Activated CD4-positive, alpha-beta memory T cell treated with anti-CD3 and anti-CD28 coated beads for 36 hours (primary cell): ENCODE measurements around the gene TBC1D2. TPM values are rescaled to one million over a fixed set of nuclear protein-coding genes. Genes with fewer than 3 reads are reported as not detected.
"Not testable (repeated sequence)": the region's sequence is repeated elsewhere in the genome, so short reads cannot be mapped to it uniquely, and the experiment has no call there.

ENCODE experiments used
- CTCF ChIA-PET: fragments of 350-600 bp; sonication (Branson Sonifier 250); formaldehyde crosslinking; loops from one replicate; lab custom pipeline; 2021; ENCODE audit warnings: antibody characterized with exemption, inconsistent platforms; lab: Charles Lee
- POLR2A ChIA-PET: fragments of 350-600 bp; sonication (Branson Sonifier 250); formaldehyde crosslinking; loops from one replicate; lab custom pipeline; 2021; ENCODE audit warnings: antibody characterized with exemption; lab: Charles Lee
- DNase-seq: peaks from one replicate; pipeline ENCODE4 v3.0.0-alpha.2; 2020
- H3K27ac Mint-ChIP-seq: one replicate; pipeline ENCODE4 v1.8.0; 2021; ENCODE audit warnings: mixed read lengths
- H3K27me3 Mint-ChIP-seq: one replicate; pipeline ENCODE4 v1.8.0; 2021; ENCODE audit warnings: mixed read lengths
- H3K36me3 Mint-ChIP-seq: one replicate; pipeline ENCODE4 v1.8.0; 2021; ENCODE audit warnings: mixed read lengths
- H3K4me1 Mint-ChIP-seq: one replicate; pipeline ENCODE4 v1.8.0; 2021; ENCODE audit warnings: low read depth, mixed read lengths
- H3K4me3 Mint-ChIP-seq: one replicate; pipeline ENCODE4 v1.8.0; 2021; ENCODE audit warnings: mild to moderate bottlenecking, mixed read lengths
- H3K9me3 Mint-ChIP-seq: one replicate; pipeline ENCODE4 v1.8.0; 2021; ENCODE audit warnings: mixed read lengths
- intact Hi-C: fragments of 100-400 bp; cut with micrococcal nuclease; formaldehyde crosslinking; loops from one replicate; pipeline ENCODE4 v1.15.1; 2023
- total RNA-seq, 2 experiments: library from RNA; stranded (reverse); gene quantifications; one replicate each; pipeline ENCODE4 v1.2.3, GENCODE V29; 2021

The TBC1D2 gene
- total RNA-seq, 2 experiments from 2014 or later = 5.2 to 5.3 TPM

GRCh38 chr9:98174502-98174918, 80.9 kb downstream of the TBC1D2 start:
- peaks cover 25% of the 10 kb centered on the region for H3K4me1 Mint-ChIP-seq
- H3K4me3 Mint-ChIP-seq, H3K9me3 Mint-ChIP-seq, POLR2A ChIA-PET, DNase-seq, H3K36me3 Mint-ChIP-seq, H3K27me3 Mint-ChIP-seq, H3K27ac Mint-ChIP-seq, intact Hi-C loops: not testable (repeated sequence)
- CTCF ChIA-PET = interaction anchor here (1.4 kb wide), 1 partner anchor 31 kb away, joined by 4 read pairs; no protein-coding TSS in a partner anchor

DNA sequence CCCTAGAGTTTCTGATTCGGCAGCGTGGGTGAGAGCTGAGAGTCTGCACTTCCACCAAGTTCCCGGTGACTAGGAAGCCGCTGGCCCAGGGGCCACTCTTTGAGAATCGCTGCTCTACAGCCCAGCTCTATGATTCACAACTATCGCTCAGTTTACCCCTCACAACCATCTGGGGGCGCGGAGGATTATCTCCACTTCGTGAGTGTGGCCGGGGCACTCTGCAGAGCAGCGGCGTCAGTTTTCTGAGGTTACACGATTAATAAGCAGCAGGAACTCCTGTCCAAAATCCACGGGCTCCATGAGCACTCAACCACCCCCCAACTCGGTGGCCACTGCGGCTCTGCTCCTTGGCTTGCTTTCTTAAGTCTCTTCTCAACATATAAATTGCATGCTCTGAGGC, 82.3 kb downstream of the TBC1D2 start:
- Mint-ChIP-seq H3K4me1 (peaks cover 34% of the 10 kb centered on the region), H3K27me3 (no peaks in the 10 kb centered on the region), H3K27ac (no peak overlapping the region), H3K36me3 (no peaks in the 10 kb centered on the region), H3K4me3 (no peak overlapping the region), H3K9me3 (no peaks in the 10 kb centered on the region)
- no peak for DNase-seq
- ChIA-PET CTCF (interaction anchor here (1.4 kb wide), 1 partner anchor 32 kb away, joined by 4 read pairs; no protein-coding TSS in a partner anchor), POLR2A (no interaction called here)
- intact Hi-C loops = no loop called here

- no peaks in the 10 kb centered on the region for H3K36me3 Mint-ChIP-seq
- peaks cover 37% of the 10 kb centered on the region for H3K4me1 Mint-ChIP-seq
- H3K27ac Mint-ChIP-seq = no peak overlapping the region
- H3K4me3 Mint-ChIP-seq = no peak overlapping the region
- H3K9me3 Mint-ChIP-seq = no peaks in the 10 kb centered on the region
- no peaks in the 10 kb centered on the region for H3K27me3 Mint-ChIP-seq
- no peak for DNase-seq
- POLR2A ChIA-PET = no interaction called here
- intact Hi-C loops = no loop called here
- CTCF ChIA-PET = interaction anchor here (1.4 kb wide), 1 partner anchor 33 kb away, joined by 3 read pairs; no protein-coding TSS in a partner anchor
Observed at GRCh38 chr9:98172604-98173003, 82.8 kb downstream of the TBC1D2 start.

GRCh38 chr9:98171176-98171925, 84.1 kb downstream of the TBC1D2 start:
- POLR2A ChIA-PET = no interaction called here
- no peaks in the 10 kb centered on the region for H3K36me3 Mint-ChIP-seq
- no peaks in the 10 kb centered on the region for H3K27me3 Mint-ChIP-seq
- H3K4me1 Mint-ChIP-seq = peaks cover 34% of the 10 kb centered on the region
- no peak overlapping the region for H3K4me3 Mint-ChIP-seq
- H3K9me3 Mint-ChIP-seq = no peaks in the 10 kb centered on the region
- intact Hi-C loops = no loop called here
- DNase-seq = no peak
- CTCF ChIA-PET = interaction anchor here (1.1 to 1.4 kb wide), 2 partner anchors 23 to 34 kb away, joined by 3 read pairs; no protein-coding TSS in a partner anchor
- no peak overlapping the region for H3K27ac Mint-ChIP-seq

DNA sequence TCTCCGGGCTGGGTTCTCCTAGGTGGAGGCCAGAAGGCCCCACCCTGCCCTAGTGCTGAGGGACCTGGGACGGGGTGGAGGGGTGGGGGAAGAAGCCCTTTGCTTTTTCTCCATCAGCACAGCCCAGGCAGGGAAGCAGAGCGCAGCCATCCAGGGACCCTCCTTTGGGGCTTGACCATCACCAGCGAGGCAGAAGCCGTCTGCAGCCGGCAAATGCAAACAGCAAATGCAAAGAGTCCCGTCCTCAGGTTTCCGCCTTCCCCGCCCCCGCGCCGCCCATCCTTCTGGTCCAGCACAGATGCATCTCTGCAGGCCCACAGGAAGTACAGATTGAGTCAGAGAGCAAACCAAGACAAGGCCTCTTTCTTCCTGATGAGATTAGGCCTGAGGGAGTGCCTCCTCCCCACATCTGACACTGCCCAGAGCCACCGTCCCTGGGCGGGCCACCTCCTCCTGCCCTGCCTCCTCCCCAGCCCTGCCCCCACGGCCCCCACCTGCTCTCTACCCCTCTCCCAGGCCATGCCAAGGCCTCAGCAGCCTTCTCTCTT, 86.4 kb downstream of the TBC1D2 start:
- intact Hi-C loops = loop anchor here (2.0 kb wide), 1 partner anchor 24 kb away; the partner anchor contains the start of gene CORO2A
- H3K4me3 Mint-ChIP-seq = no peak overlapping the region
- H3K4me1 Mint-ChIP-seq = peaks cover 32% of the 10 kb centered on the region
- ChIA-PET CTCF (interaction anchor here (0.6 kb wide), 1 partner anchor 19 kb away, joined by 3 read pairs; no protein-coding TSS in a partner anchor), POLR2A (no interaction called here)
- no peaks in the 10 kb centered on the region for H3K36me3 Mint-ChIP-seq
- H3K9me3 Mint-ChIP-seq = no peaks in the 10 kb centered on the region
- peak; percentile 81 for DNase-seq
- H3K27ac Mint-ChIP-seq = peak overlapping the region; percentile 52
- H3K27me3 Mint-ChIP-seq = no peaks in the 10 kb centered on the region

- Mint-ChIP-seq H3K4me1 (peaks cover 40% of the 10 kb centered on the region), H3K36me3 (no peaks in the 10 kb centered on the region), H3K27me3 (no peaks in the 10 kb centered on the region), H3K9me3 (no peaks in the 10 kb centered on the region), H3K27ac (no peak overlapping the region), H3K4me3 (no peak overlapping the region)
- intact Hi-C loops = loop anchor here (2.0 kb wide), 1 partner anchor 25 kb away; the partner anchor contains the start of gene CORO2A
- ChIA-PET CTCF (no interaction called here), POLR2A (interaction anchor here (0.9 to 1.1 kb wide), 2 partner anchors 14 to 25 kb away, joined by 3 read pairs; no protein-coding TSS in a partner anchor)
- no peak for DNase-seq
Observed at GRCh38 chr9:98168153-98168780, 87.2 kb downstream of the TBC1D2 start.

GRCh38 chr9:98164912-98165311, 90.5 kb downstream of the TBC1D2 start:
- ChIA-PET CTCF (no interaction called here), POLR2A (no interaction called here)
- H3K27ac Mint-ChIP-seq = no peak overlapping the region
- no peaks in the 10 kb centered on the region for H3K36me3 Mint-ChIP-seq
- peaks cover 31% of the 10 kb centered on the region for H3K4me1 Mint-ChIP-seq
- intact Hi-C loops = no loop called here
- H3K9me3 Mint-ChIP-seq = no peaks in the 10 kb centered on the region
- H3K4me3 Mint-ChIP-seq = no peak overlapping the region
- DNase-seq = no peak
- no peaks in the 10 kb centered on the region for H3K27me3 Mint-ChIP-seq

DNA sequence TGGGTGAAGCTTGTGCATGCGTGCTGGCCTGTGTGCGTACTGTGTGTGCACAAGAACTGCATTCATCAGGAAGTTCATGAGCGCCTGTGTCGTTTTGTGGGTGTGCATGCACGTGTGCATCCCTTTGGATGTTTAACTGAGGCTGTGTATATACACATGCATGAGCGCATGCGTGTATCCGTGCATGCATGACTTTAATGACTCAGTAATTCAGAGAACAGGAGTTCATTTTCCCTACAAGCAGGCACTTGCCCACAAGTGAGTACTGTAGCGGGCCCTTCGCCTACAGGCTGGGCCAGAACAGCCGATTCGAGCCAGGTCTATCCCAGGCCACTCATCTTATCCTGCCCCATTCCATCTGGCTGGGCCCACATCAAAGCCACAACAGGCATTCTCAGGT, 92.8 kb downstream of the TBC1D2 start:
- Mint-ChIP-seq H3K4me1 (peaks cover 16% of the 10 kb centered on the region), H3K36me3 (no peaks in the 10 kb centered on the region), H3K27ac (no peak overlapping the region), H3K27me3 (no peaks in the 10 kb centered on the region), H3K9me3 (no peaks in the 10 kb centered on the region), H3K4me3 (no peak overlapping the region)
- ChIA-PET CTCF (no interaction called here), POLR2A (no interaction called here)
- intact Hi-C loops = no loop called here
- DNase-seq = no peak

- no peaks in the 10 kb centered on the region for H3K9me3 Mint-ChIP-seq
- ChIA-PET POLR2A (no interaction called here), CTCF (no interaction called here)
- H3K4me3 Mint-ChIP-seq = no peak overlapping the region
- intact Hi-C loops = no loop called here
- no peaks in the 10 kb centered on the region for H3K27me3 Mint-ChIP-seq
- no peaks in the 10 kb centered on the region for H3K36me3 Mint-ChIP-seq
- no peak overlapping the region for H3K27ac Mint-ChIP-seq
- DNase-seq = no peak
- peaks cover 16% of the 10 kb centered on the region for H3K4me1 Mint-ChIP-seq
Observed at GRCh38 chr9:98161851-98162250, 93.6 kb downstream of the TBC1D2 start.

DNA sequence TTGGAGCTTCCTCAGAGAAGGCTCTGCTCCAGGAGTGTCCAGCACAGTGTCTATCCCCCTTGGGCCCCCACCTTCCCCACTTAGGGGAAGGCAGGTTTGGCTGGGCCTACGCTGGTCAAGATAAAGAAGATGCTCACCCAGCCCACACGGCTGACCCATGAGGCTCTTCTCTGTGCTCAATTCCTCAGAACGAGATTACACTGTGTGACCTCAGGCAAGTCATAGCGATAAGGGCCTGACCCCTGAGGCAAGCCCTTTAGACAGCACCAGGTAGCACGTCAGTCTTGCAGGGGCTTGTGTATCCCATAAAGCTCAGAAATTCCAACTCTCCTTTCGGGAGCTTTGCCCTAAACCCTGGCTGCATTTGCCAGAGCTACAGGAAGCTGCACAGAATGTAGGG, 95.7 kb downstream of the TBC1D2 start:
- no peak for DNase-seq
- Mint-ChIP-seq H3K36me3 (no peaks in the 10 kb centered on the region), H3K4me1 (peaks cover 16% of the 10 kb centered on the region), H3K27ac (no peak overlapping the region), H3K4me3 (no peak overlapping the region), H3K27me3 (no peaks in the 10 kb centered on the region), H3K9me3 (no peaks in the 10 kb centered on the region)
- intact Hi-C loops = no loop called here
- ChIA-PET CTCF (no interaction called here), POLR2A (no interaction called here)

DNA sequence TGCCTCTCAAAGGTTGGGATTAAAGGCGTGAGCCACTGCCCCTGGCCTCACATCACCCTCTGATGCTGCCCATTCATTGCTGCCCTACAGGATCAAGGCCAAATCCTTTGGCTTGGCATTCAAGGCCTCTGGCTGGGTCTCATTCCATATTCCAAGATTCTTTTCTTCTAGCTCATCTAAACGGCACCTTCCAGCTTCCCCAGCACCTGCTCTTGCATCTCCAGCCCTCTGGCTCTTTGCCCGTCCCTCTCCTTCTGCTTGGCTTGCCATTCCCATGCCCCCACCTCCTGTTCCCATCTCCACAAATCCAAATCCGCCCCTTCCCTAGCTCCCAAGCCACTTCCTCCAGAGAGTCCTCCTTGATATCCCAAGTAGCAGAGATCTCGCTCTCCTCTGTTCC, 96.1 kb downstream of the TBC1D2 start:
- H3K4me3 Mint-ChIP-seq = no peak overlapping the region
- H3K4me1 Mint-ChIP-seq = peaks cover 14% of the 10 kb centered on the region
- no peak for DNase-seq
- intact Hi-C loops = no loop called here
- ChIA-PET POLR2A (interaction anchor here (0.6 kb wide), 1 partner anchor 55 kb away, joined by 6 read pairs; no protein-coding TSS in a partner anchor), CTCF (no interaction called here)
- no peak overlapping the region for H3K27ac Mint-ChIP-seq
- no peaks in the 10 kb centered on the region for H3K36me3 Mint-ChIP-seq
- H3K9me3 Mint-ChIP-seq = no peaks in the 10 kb centered on the region
- H3K27me3 Mint-ChIP-seq = no peaks in the 10 kb centered on the region
